Ovary (tissue), 9 donors: ENCODE results near the gene SLC35F4. TPM values are rescaled to one million over a fixed set of nuclear protein-coding genes. Genes with fewer than 3 reads are reported as not detected.

Experiments
- DNase-seq, 5 donors: peaks; one replicate each; pipeline ENCODE4 v3.0.0-alpha.2; 2019 to 2020
- H3K27ac ChIP-seq, 2 donors: fragments of 200-600 bp; one replicate each; pipeline versions ENCODE4 v1.5.1 to v1.8.0; 2019 to 2022
- H3K27me3 ChIP-seq: fragments of 200-600 bp; one replicate; pipeline ENCODE4 v1.8.0; 2022
- H3K36me3 ChIP-seq: fragments of 200-600 bp; sonication (generic); one replicate; pipeline ENCODE4 v1.5.1; 2019
- H3K4me1 ChIP-seq: one replicate; pipeline ENCODE4 v1.8.1; 2013; ENCODE audit warnings: mild to moderate bottlenecking, moderate library complexity; ENCODE audit not compliant: insufficient read depth
- H3K4me3 ChIP-seq: fragments of 200-600 bp; sonication (generic); one replicate; pipeline ENCODE4 v1.5.1; 2017
- H3K9me3 ChIP-seq, 2 donors: fragments of 200-600 bp in 1 of 2; sonication (generic) in 1 of 2; one replicate each; pipeline versions ENCODE4 v1.5.1 to v1.8.1; 2013 to 2019; ENCODE audit warnings: mild to moderate bottlenecking in 1 of 2, moderate library complexity in 1 of 2
- EP300 ChIP-seq: sonication (generic); formaldehyde crosslinking; IDR thresholded peaks from one replicate; pipeline ENCODE4 v1.6.1; 2017; ENCODE audit warnings: antibody characterized with exemption
- POLR2A ChIP-seq: fragments of 450-650 bp; IDR thresholded peaks from one replicate; pipeline ENCODE4 v1.6.1; 2017; ENCODE audit warnings: antibody characterized with exemption, mild to moderate bottlenecking, moderate library complexity
- WGBS, 3 donors: extraction: QIAGEN DNeasy Blood & Tissue Kit in 1 of 3; methylation state at CpG; one replicate each; pipeline versions ENCODE4 v1.1.5 to v1.1.7; 2013 to 2017; 5-methylcytosine and 5-hydroxymethylcytosine counted together
- intact Hi-C, 4 donors: fragments of 100-400 bp; cut with DNase I; formaldehyde crosslinking; loops; one replicate each; pipeline versions ENCODE4 v1.11.0 to v1.15.1; 2022 to 2023
- polyA plus RNA-seq, 2 donors: library from polyadenylated mRNA; stranded (reverse); fragments of 200-250 nt in 1 of 2; fragments of 350-450 nt in 1 of 2; fragmentation: Illumina TruSeq in 1 of 2; extraction: RNeasy Lipid Tissue Mini Kit (QIAGEN cat#74804) in 1 of 2; gene quantifications; one replicate each; pipeline ENCODE4 v1.2.3, GENCODE V29; 2013 to 2014
- total RNA-seq, 7 donors: library from RNA; depleted of rRNA in 2 of 7; stranded (reverse); fragments of >200 nt in 2 of 7; fragmentation: NEBNext Ultra II Directional in 3 of 7; extraction: Animal tissue kit (Norgen Biotek cat#: 25700) in 3 of 7; gene quantifications; one replicate each; pipeline versions ENCODE4 v1.1.0 to v1.2.4, GENCODE V29; 2016 to 2023
- TF ChIP-seq, protein P1 (sequence below), 3 donors: fragments of 450-650 bp in 2 of 3; fragments of 200-600 bp in 1 of 3; IDR thresholded peaks; one replicate each; pipeline versions ENCODE4 v1.5.1 to v1.8.0; 2016 to 2022; ENCODE audit warnings: antibody characterized with exemption in 3 of 3, mild to moderate bottlenecking in 1 of 3
- donor health status: DM: no; HTN: no; CAD: no; lungs with moderate emphysema.
- donor health status: DM: no; HTN: no; CAD: no.
- donor health status: Bipolar disorder and iron deficiency.
- donor health status: DM: yes; HTN: yes; CAD: no.
- donor health status: DM: no; HTN: no; CAD: no.
- donor health status: DM: yes; HTN: yes; CAD: no.

SLC35F4 gene
- total and polyA plus RNA-seq, 9 donors, result 0.04 to 0.65 (median 0.20) TPM; not detected in 6

DNA sequence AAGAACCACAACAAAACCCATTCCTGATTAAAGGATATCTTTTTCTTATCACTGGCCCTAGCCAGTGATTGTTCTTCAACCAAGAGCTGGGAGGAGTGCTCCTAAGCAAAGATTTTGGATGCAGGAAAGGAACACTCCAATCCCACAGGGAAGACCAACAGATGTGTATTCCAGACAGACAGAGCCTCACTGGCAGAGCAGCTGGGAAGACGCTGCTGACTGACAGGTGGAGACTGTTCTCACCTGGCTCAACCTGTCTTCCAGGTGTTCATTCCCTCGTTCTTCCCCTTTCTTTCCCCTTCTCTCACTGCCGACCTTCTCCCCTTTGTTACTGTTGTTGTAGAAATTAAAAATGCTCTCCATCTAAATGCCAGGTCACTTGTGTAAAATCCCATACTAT, 282.5 kb downstream of the SLC35F4 start:
- Histone ChIP-seq H3K27ac (no peak overlapping the region), H3K4me3 (no peak overlapping the region), H3K4me1 (no peaks in the 10 kb centered on the region), H3K36me3 (no peaks in the 10 kb centered on the region), H3K27me3 (no peaks in the 10 kb centered on the region), H3K9me3 (no peaks in the 10 kb centered on the region)
- no peak for DNase-seq
- 62 to 73% (median 70%) methylated on average over 3 of the region's 3 CpGs for WGBS, 3 donors
- intact Hi-C loops, result no loop called here
- TF ChIP-seq, protein P1, sequence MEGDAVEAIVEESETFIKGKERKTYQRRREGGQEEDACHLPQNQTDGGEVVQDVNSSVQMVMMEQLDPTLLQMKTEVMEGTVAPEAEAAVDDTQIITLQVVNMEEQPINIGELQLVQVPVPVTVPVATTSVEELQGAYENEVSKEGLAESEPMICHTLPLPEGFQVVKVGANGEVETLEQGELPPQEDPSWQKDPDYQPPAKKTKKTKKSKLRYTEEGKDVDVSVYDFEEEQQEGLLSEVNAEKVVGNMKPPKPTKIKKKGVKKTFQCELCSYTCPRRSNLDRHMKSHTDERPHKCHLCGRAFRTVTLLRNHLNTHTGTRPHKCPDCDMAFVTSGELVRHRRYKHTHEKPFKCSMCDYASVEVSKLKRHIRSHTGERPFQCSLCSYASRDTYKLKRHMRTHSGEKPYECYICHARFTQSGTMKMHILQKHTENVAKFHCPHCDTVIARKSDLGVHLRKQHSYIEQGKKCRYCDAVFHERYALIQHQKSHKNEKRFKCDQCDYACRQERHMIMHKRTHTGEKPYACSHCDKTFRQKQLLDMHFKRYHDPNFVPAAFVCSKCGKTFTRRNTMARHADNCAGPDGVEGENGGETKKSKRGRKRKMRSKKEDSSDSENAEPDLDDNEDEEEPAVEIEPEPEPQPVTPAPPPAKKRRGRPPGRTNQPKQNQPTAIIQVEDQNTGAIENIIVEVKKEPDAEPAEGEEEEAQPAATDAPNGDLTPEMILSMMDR (IDR thresholded peaks at IDR 0.05), result no peak
- TF ChIP-seq EP300, result no peak
- TF ChIP-seq POLR2A, result no peak

GRCh38 chr14:57582746-57583145, 283.1 kb downstream of the SLC35F4 start:
- no peak overlapping the region for H3K27ac ChIP-seq
- intact Hi-C loops, result no loop called here
- no peaks in the 10 kb centered on the region for H3K27me3 ChIP-seq
- no peak for DNase-seq
- TF ChIP-seq, protein P1 (IDR thresholded peaks at IDR 0.05), result no peak
- no peak for TF ChIP-seq EP300
- no peak for TF ChIP-seq POLR2A
- no peak overlapping the region for H3K4me3 ChIP-seq
- no peaks in the 10 kb centered on the region for H3K4me1 ChIP-seq
- WGBS, 3 donors, result 24 to 45% (median 27%) methylated on average over 2 of the region's 2 CpGs
- no peaks in the 10 kb centered on the region for H3K36me3 ChIP-seq
- H3K9me3 ChIP-seq, result no peaks in the 10 kb centered on the region

DNA sequence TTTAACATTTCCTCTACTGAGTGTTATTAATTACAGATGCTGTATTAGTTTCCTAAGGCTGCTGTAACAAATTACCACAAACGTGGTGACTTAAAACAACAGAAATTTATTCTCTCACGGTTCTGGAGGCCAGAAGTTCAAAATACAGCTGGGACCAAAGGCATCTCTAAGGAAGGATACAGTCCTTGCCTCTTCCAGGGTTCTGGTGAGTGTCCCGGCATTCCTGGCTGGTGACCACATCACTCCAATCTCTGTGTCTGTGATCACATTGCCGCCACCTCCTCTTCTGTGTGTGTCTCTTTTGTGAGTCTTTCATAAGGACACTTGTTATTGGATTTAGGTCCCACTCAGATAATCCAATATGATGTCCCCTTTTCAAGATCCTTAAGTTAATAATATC, 287.1 kb downstream of the SLC35F4 start:
- no peak for TF ChIP-seq POLR2A
- TF ChIP-seq EP300, result no peak
- TF ChIP-seq, protein P1 (IDR thresholded peaks at IDR 0.05), result no peak
- DNase-seq, result no peak
- Histone ChIP-seq H3K36me3 (no peaks in the 10 kb centered on the region), H3K27me3 (no peaks in the 10 kb centered on the region), H3K4me1 (no peaks in the 10 kb centered on the region), H3K27ac (no peak overlapping the region), H3K4me3 (no peak overlapping the region), H3K9me3 (no peaks in the 10 kb centered on the region)
- 56 to 70% (median 59%) methylated on average over 4 of the region's 4 CpGs for WGBS, 3 donors
- intact Hi-C loops, result no loop called here

DNA sequence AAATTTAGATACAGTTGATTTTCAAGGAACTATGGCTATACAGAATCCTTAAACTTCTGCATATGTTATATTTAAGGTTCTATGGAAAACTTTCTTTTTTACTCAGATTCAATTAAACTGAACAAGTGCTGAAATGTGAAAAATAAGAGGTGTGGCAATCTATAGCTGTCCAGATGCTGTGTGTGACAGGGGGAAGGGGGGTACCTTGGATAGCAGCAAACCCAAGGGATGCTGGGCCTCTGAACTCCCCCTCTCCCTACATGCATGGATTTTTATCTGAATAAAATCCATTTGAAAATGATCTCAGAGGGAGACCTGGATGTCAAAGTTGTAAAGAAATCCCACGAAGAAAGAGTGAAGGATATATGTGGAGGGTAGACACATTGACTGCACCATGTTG, 289.4 kb downstream of the SLC35F4 start:
- Histone ChIP-seq H3K27me3 (no peaks in the 10 kb centered on the region), H3K27ac (no peak overlapping the region), H3K36me3 (no peaks in the 10 kb centered on the region), H3K9me3 (no peaks in the 10 kb centered on the region), H3K4me3 (no peak overlapping the region), H3K4me1 (no peaks in the 10 kb centered on the region)
- intact Hi-C loops, result no loop called here
- TF ChIP-seq EP300, result no peak
- TF ChIP-seq, protein P1 (IDR thresholded peaks at IDR 0.05), result no peak
- TF ChIP-seq POLR2A, result no peak
- WGBS, 3 donors, result 11 to 20% (median 12%) methylated on average over 1 of the region's 1 CpG
- no peak for DNase-seq

- no peaks in the 10 kb centered on the region for H3K4me1 ChIP-seq
- H3K27ac ChIP-seq, result no peak overlapping the region
- no peak for DNase-seq
- H3K27me3 ChIP-seq, result no peaks in the 10 kb centered on the region
- H3K4me3 ChIP-seq, result no peak overlapping the region
- 58 to 75% (median 60%) methylated on average over 2 of the region's 2 CpGs for WGBS, 3 donors
- H3K36me3 ChIP-seq, result no peaks in the 10 kb centered on the region
- intact Hi-C loops, result no loop called here
- TF ChIP-seq EP300, result no peak
- TF ChIP-seq, protein P1 (IDR thresholded peaks at IDR 0.05), result no peak
- TF ChIP-seq POLR2A, result no peak
- no peaks in the 10 kb centered on the region for H3K9me3 ChIP-seq
These were observed 290.4 kb downstream of the SLC35F4 start for GRCh38 chr14:57575482-57575881.
